CD4-positive, alpha-beta memory T cell (primary cell): ENCODE results near the gene JPH2. TPM values are rescaled to one million over a fixed set of nuclear protein-coding genes. Genes with fewer than 3 reads are reported as not detected.

Experiments used
- CTCF ChIA-PET: fragments of 350-600 bp; sonication (Branson Sonifier 250); formaldehyde crosslinking; loops from one replicate; lab custom pipeline; 2021; ENCODE audit warnings: inconsistent platforms; ENCODE audit not compliant: partially characterized antibody; lab: Charles Lee
- POLR2A ChIA-PET: fragments of 350-600 bp; sonication (Branson Sonifier 250); formaldehyde crosslinking; loops from one replicate; lab custom pipeline; 2021; ENCODE audit not compliant: partially characterized antibody; lab: Charles Lee
- DNase-seq, 5 donors: peaks; one replicate each; pipeline versions ENCODE4 v3.0.0 to v3.0.0-alpha.2; 2020 to 2022; ENCODE audit warnings: mixed read lengths in 1 of 5
- H3K27ac ChIP-seq: one replicate; pipeline ENCODE4 v1.7.0; 2013; ENCODE audit warnings: low read depth, low read length
- H3K27me3 ChIP-seq: 2 replicates; pipeline ENCODE4 v1.7.0; 2013; ENCODE audit warnings: mild to moderate bottlenecking, low read length, moderate library complexity; ENCODE audit not compliant: insufficient read depth
- H3K36me3 ChIP-seq: 2 replicates; pipeline ENCODE4 v1.7.0; 2013; ENCODE audit warnings: mild to moderate bottlenecking, low read length, moderate library complexity; ENCODE audit not compliant: insufficient read depth
- H3K4me1 ChIP-seq: 2 replicates; pipeline ENCODE4 v1.7.0; 2013; ENCODE audit warnings: mild to moderate bottlenecking, low read length, moderate library complexity; ENCODE audit not compliant: insufficient read depth
- H3K4me3 ChIP-seq, 2 donors: one replicate each; pipeline ENCODE4 v1.7.0; 2013; ENCODE audit warnings: low read length in 2 of 2, mild to moderate bottlenecking in 1 of 2
- H3K9me3 ChIP-seq, 2 donors: one replicate each; pipeline ENCODE4 v1.7.0; 2013; ENCODE audit warnings: low read length in 2 of 2, control low read depth in 1 of 2; ENCODE audit not compliant: control insufficient read depth in 1 of 2
- H3K27ac Mint-ChIP-seq, 7 donors: one replicate each; pipeline ENCODE4 v1.8.0; 2020 to 2021; ENCODE audit warnings: mixed read lengths in 7 of 7, mild to moderate bottlenecking in 6 of 7, inconsistent platforms in 3 of 7, moderate library complexity in 3 of 7
- H3K27me3 Mint-ChIP-seq, 2 donors: one replicate each; pipeline ENCODE4 v1.8.0; 2020 to 2021; ENCODE audit warnings: mixed read lengths in 2 of 2
- H3K36me3 Mint-ChIP-seq, 2 donors: one replicate each; pipeline ENCODE4 v1.8.0; 2020 to 2021; ENCODE audit warnings: mixed read lengths in 2 of 2, inconsistent platforms in 1 of 2, mild to moderate bottlenecking in 1 of 2
- H3K4me1 Mint-ChIP-seq, 4 donors: one replicate each; pipeline ENCODE4 v1.8.0; 2020 to 2021; ENCODE audit warnings: mixed read lengths in 4 of 4, mild to moderate bottlenecking in 1 of 4
- H3K4me3 Mint-ChIP-seq, 8 donors: one replicate each; pipeline ENCODE4 v1.8.0; 2020 to 2021; ENCODE audit warnings: mixed read lengths in 8 of 8, mild to moderate bottlenecking in 7 of 8, moderate library complexity in 6 of 8, inconsistent platforms in 3 of 8
- H3K9me3 Mint-ChIP-seq, 8 donors: one replicate each; pipeline ENCODE4 v1.8.0; 2020 to 2021; ENCODE audit warnings: mixed read lengths in 8 of 8, mild to moderate bottlenecking in 5 of 8, inconsistent platforms in 3 of 8, moderate library complexity in 1 of 8
- intact Hi-C: fragments of 100-400 bp; cut with micrococcal nuclease; formaldehyde crosslinking; loops from one replicate; pipeline ENCODE4 v1.15.1; 2023
- polyA plus RNA-seq, 2 donors: library from polyadenylated mRNA; unstranded; fragments of 300-500 nt; fragmentation: Illumina TruSeq; gene quantifications; one replicate each; pipeline ENCODE4 v1.2.3, GENCODE V29; 2021
- total RNA-seq, 2 experiments: library from RNA; stranded (reverse); gene quantifications; one replicate each; pipeline ENCODE4 v1.2.3, GENCODE V29; 2021

The JPH2 gene
- total and polyA plus RNA-seq, 4 experiments from 2014 or later = not detected

DNA sequence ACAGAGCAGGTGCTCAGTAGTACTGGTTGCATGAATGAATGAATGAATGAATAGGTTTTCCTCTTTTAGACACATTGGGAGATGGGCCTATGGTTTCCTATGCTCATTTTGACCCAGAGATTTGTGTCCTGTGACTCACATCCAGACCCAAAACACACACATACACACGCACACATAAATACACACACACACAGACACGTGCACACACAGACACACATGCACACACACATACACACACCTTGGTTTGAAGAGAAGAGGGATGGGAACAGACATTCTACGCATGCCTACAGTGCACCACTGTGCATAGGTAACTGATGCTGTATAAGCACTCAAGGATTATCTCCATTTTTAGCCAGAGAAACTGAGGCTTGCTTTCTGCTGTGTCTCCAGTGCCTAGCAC is 4.1 kb downstream of the JPH2 start:
- Histone ChIP-seq H3K4me1 (no peaks in the 10 kb centered on the region), H3K4me3 (no peak overlapping the region), H3K27me3 (peaks cover 10% of the 10 kb centered on the region), H3K9me3 (no peaks in the 10 kb centered on the region), H3K27ac (no peak overlapping the region), H3K36me3 (no peaks in the 10 kb centered on the region)
- Mint-ChIP-seq H3K27ac (peak overlapping the region in 1 of 7 donors; percentile 52), H3K36me3 (peaks cover 0 to 4% of the 10 kb centered on the region in 2 donors), H3K4me1 (peaks cover 1 to 11% (median 5%) of the 10 kb centered on the region in 4 donors), H3K4me3 (no peak overlapping the region), H3K9me3 (no peaks in the 10 kb centered on the region), H3K27me3 (peaks cover 30 to 46% of the 10 kb centered on the region in 2 donors)
- POLR2A ChIA-PET = interaction anchor here (0.6 kb wide), 1 partner anchor 44 kb away, joined by 3 read pairs; no protein-coding TSS in a partner anchor
- no peak for DNase-seq
- intact Hi-C loops = no loop called here
- CTCF ChIA-PET = no interaction called here

- no peak overlapping the region for H3K4me3 Mint-ChIP-seq
- intact Hi-C loops = no loop called here
- Histone ChIP-seq H3K4me3 (no peak overlapping the region), H3K4me1 (no peaks in the 10 kb centered on the region), H3K27me3 (peaks cover 9% of the 10 kb centered on the region), H3K27ac (no peak overlapping the region), H3K36me3 (no peaks in the 10 kb centered on the region), H3K9me3 (no peaks in the 10 kb centered on the region)
- H3K4me1 Mint-ChIP-seq = peaks cover 0 to 11% (median 2%) of the 10 kb centered on the region in 4 donors
- no peak for DNase-seq
- H3K9me3 Mint-ChIP-seq = no peaks in the 10 kb centered on the region
- H3K36me3 Mint-ChIP-seq = peaks cover 0 to 4% of the 10 kb centered on the region in 2 donors
- POLR2A ChIA-PET = interaction anchor here (0.6 kb wide), 1 partner anchor 43 kb away, joined by 3 read pairs; no protein-coding TSS in a partner anchor
- H3K27ac Mint-ChIP-seq = no peak overlapping the region
- CTCF ChIA-PET = no interaction called here
- peaks cover 30 to 42% of the 10 kb centered on the region in 2 donors for H3K27me3 Mint-ChIP-seq
These were observed 4.7 kb downstream of the JPH2 start for GRCh38 chr20:44182135-44182765.

GRCh38 chr20:44181611-44182010 is 5.4 kb downstream of the JPH2 start:
- no peak overlapping the region for H3K4me3 ChIP-seq
- H3K27ac Mint-ChIP-seq = peak overlapping the region in 1 of 7 donors; percentile 45
- H3K27me3 Mint-ChIP-seq = peaks cover 27 to 40% of the 10 kb centered on the region in 2 donors
- POLR2A ChIA-PET = no interaction called here
- no peak overlapping the region for H3K4me3 Mint-ChIP-seq
- H3K4me1 Mint-ChIP-seq = peaks cover 0 to 9% (median under 1%) of the 10 kb centered on the region in 4 donors
- H3K27me3 ChIP-seq = peaks cover 3% of the 10 kb centered on the region
- no peaks in the 10 kb centered on the region for H3K9me3 Mint-ChIP-seq
- no peak overlapping the region for H3K27ac ChIP-seq
- H3K36me3 ChIP-seq = no peaks in the 10 kb centered on the region
- CTCF ChIA-PET = interaction anchor here (3.9 kb wide), 1 partner anchor 8 kb away, joined by 23 read pairs; no protein-coding TSS in a partner anchor
- no peaks in the 10 kb centered on the region for H3K9me3 ChIP-seq
- H3K36me3 Mint-ChIP-seq = peaks cover 0 to 4% of the 10 kb centered on the region in 2 donors
- no peaks in the 10 kb centered on the region for H3K4me1 ChIP-seq
- no peak for DNase-seq
- intact Hi-C loops = no loop called here

DNA sequence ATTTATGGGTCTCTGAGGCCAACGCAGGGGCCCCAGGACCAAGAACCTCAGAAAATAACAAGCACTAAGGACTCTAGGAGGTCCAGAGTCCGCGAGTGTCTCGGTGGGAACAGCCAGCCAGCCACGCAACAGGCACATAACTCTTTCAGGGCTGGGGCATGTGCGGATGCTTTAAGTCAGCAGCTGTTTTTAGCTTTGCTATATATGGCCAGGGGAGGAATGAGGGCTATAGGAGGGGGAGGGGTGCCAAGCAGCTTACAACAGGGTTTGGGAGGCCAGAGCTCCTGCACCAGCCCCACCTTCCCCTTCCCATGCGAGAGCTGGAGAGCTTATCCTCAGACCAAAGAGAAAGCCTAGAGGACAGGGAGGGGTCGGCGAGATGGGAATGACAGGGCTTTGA is 6.2 kb downstream of the JPH2 start:
- peaks cover 0 to 4% of the 10 kb centered on the region in 2 donors for H3K36me3 Mint-ChIP-seq
- Histone ChIP-seq H3K27ac (no peak overlapping the region), H3K36me3 (no peaks in the 10 kb centered on the region), H3K27me3 (no peaks in the 10 kb centered on the region), H3K9me3 (no peaks in the 10 kb centered on the region), H3K4me3 (no peak overlapping the region), H3K4me1 (no peaks in the 10 kb centered on the region)
- ChIA-PET CTCF (interaction anchor here (0.7 to 3.9 kb wide), 2 partner anchors 9 to 14 kb away, joined by 3 to 23 read pairs; no protein-coding TSS in a partner anchor), POLR2A (no interaction called here)
- no peak overlapping the region for H3K27ac Mint-ChIP-seq
- H3K4me1 Mint-ChIP-seq = peaks cover 0 to 2% (median under 1%) of the 10 kb centered on the region in 4 donors
- intact Hi-C loops = no loop called here
- H3K9me3 Mint-ChIP-seq = no peaks in the 10 kb centered on the region
- no peak for DNase-seq
- H3K27me3 Mint-ChIP-seq = peaks cover 24 to 35% of the 10 kb centered on the region in 2 donors
- no peak overlapping the region for H3K4me3 Mint-ChIP-seq

DNA sequence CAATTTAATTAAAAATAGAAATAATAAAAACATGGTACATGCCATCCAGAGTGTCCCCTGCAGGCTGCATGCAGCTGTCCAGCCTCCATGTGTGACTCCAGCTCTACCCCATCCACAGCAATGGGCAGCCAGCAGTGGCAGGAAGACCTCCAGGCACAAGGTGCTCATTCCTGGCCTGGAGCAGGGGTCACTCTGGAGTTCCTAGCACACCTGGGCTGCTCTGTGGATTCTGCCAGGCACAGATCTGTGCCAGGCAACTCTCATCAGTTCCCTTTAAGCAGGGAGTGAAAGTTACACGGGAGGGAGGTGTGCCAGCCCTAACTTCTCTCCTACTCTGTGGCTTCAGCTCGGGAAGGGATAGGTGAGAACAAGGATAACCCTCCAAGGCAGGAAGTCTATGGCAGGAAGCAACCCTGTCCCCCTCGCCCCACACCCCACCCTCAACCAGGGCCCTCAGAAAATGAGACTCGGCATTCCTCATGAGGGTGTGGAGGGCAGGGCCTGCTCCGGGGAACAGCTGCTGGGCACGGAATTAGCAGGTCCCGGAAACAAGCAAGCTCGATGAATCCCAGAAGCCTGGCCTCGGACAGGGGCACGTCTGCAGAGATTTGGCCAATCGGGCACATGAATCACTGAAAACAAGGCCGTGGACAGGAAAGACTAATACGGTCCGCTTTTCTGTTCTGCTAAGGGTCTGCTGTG is 10.0 kb downstream of the JPH2 start:
- Histone ChIP-seq H3K4me3 (no peak overlapping the region), H3K36me3 (no peaks in the 10 kb centered on the region), H3K9me3 (no peaks in the 10 kb centered on the region), H3K4me1 (no peaks in the 10 kb centered on the region), H3K27me3 (peaks cover 2% of the 10 kb centered on the region), H3K27ac (no peak overlapping the region)
- H3K4me1 Mint-ChIP-seq = peaks cover 0 to 2% (median 0%) of the 10 kb centered on the region in 4 donors
- H3K4me3 Mint-ChIP-seq = no peak overlapping the region
- peak overlapping the region in 1 of 7 donors; percentile 30 for H3K27ac Mint-ChIP-seq
- intact Hi-C loops = no loop called here
- ChIA-PET POLR2A (no interaction called here), CTCF (interaction anchor here (0.8 to 1.2 kb wide), 2 partner anchors 13 to 60 kb away, joined by 3 read pairs; no protein-coding TSS in a partner anchor)
- no peak for DNase-seq
- H3K9me3 Mint-ChIP-seq = no peaks in the 10 kb centered on the region
- peaks cover 21 to 31% of the 10 kb centered on the region in 2 donors for H3K27me3 Mint-ChIP-seq
- H3K36me3 Mint-ChIP-seq = no peaks in the 10 kb centered on the region

- H3K4me1 Mint-ChIP-seq = peaks cover 0 to 2% (median 0%) of the 10 kb centered on the region in 4 donors
- Histone ChIP-seq H3K27ac (no peak overlapping the region), H3K4me1 (no peaks in the 10 kb centered on the region), H3K27me3 (peaks cover 8% of the 10 kb centered on the region), H3K4me3 (no peak overlapping the region), H3K9me3 (no peaks in the 10 kb centered on the region), H3K36me3 (no peaks in the 10 kb centered on the region)
- H3K9me3 Mint-ChIP-seq = peaks cover 0 to 2% (median 0%) of the 10 kb centered on the region in 8 donors
- H3K27ac Mint-ChIP-seq = no peak overlapping the region
- ChIA-PET CTCF (no interaction called here), POLR2A (no interaction called here)
- peaks cover 21 to 29% of the 10 kb centered on the region in 2 donors for H3K27me3 Mint-ChIP-seq
- H3K36me3 Mint-ChIP-seq = no peaks in the 10 kb centered on the region
- H3K4me3 Mint-ChIP-seq = no peak overlapping the region
- DNase-seq = no peak
- intact Hi-C loops = no loop called here
These were observed 11.8 kb downstream of the JPH2 start for GRCh38 chr20:44174996-44175765.
